Activated CD4-positive, alpha-beta memory T cell treated with anti-CD3 and anti-CD28 coated beads for 36 hours (primary cell): ENCODE measurements around the gene OSTF1. TPM values are rescaled to one million over a fixed set of nuclear protein-coding genes. Genes with fewer than 3 reads are reported as not detected.

Experiments
- CTCF ChIA-PET: fragments of 350-600 bp; sonication (Branson Sonifier 250); formaldehyde crosslinking; loops from one replicate; lab custom pipeline; 2021; ENCODE audit warnings: antibody characterized with exemption, inconsistent platforms; lab: Charles Lee
- POLR2A ChIA-PET: fragments of 350-600 bp; sonication (Branson Sonifier 250); formaldehyde crosslinking; loops from one replicate; lab custom pipeline; 2021; ENCODE audit warnings: antibody characterized with exemption; lab: Charles Lee
- DNase-seq: peaks from one replicate; pipeline ENCODE4 v3.0.0-alpha.2; 2020
- H3K27ac Mint-ChIP-seq: one replicate; pipeline ENCODE4 v1.8.0; 2021; ENCODE audit warnings: mixed read lengths
- H3K27me3 Mint-ChIP-seq: one replicate; pipeline ENCODE4 v1.8.0; 2021; ENCODE audit warnings: mixed read lengths
- H3K36me3 Mint-ChIP-seq: one replicate; pipeline ENCODE4 v1.8.0; 2021; ENCODE audit warnings: mixed read lengths
- H3K4me1 Mint-ChIP-seq: one replicate; pipeline ENCODE4 v1.8.0; 2021; ENCODE audit warnings: low read depth, mixed read lengths
- H3K4me3 Mint-ChIP-seq: one replicate; pipeline ENCODE4 v1.8.0; 2021; ENCODE audit warnings: mild to moderate bottlenecking, mixed read lengths
- H3K9me3 Mint-ChIP-seq: one replicate; pipeline ENCODE4 v1.8.0; 2021; ENCODE audit warnings: mixed read lengths
- intact Hi-C: fragments of 100-400 bp; cut with micrococcal nuclease; formaldehyde crosslinking; loops from one replicate; pipeline ENCODE4 v1.15.1; 2023
- total RNA-seq, 2 experiments: library from RNA; stranded (reverse); gene quantifications; one replicate each; pipeline ENCODE4 v1.2.3, GENCODE V29; 2021

OSTF1 gene
- total RNA-seq, 2 experiments from 2014 or later = 151 TPM

- CTCF ChIA-PET = interaction anchor here (1.9 kb wide), 1 partner anchor 17 kb away, joined by 7 read pairs; no protein-coding TSS in a partner anchor
- H3K9me3 Mint-ChIP-seq = peaks cover 10% of the 10 kb centered on the region
- no peak overlapping the region for H3K27ac Mint-ChIP-seq
- peaks cover 18% of the 10 kb centered on the region for H3K4me1 Mint-ChIP-seq
- POLR2A ChIA-PET = no interaction called here
- H3K4me3 Mint-ChIP-seq = no peak overlapping the region
- H3K27me3 Mint-ChIP-seq = no peaks in the 10 kb centered on the region
- DNase-seq = no peak
- intact Hi-C loops = no loop called here
- H3K36me3 Mint-ChIP-seq = peaks cover 44% of the 10 kb centered on the region
Measured at GRCh38 chr9:75168270-75169178, 80.2 kb downstream of the OSTF1 start.

GRCh38 chr9:75169623-75170022, 81.3 kb downstream of the OSTF1 start:
- Mint-ChIP-seq H3K4me3 (no peak overlapping the region), H3K9me3 (peaks cover 10% of the 10 kb centered on the region), H3K27ac (no peak overlapping the region), H3K4me1 (peaks cover 18% of the 10 kb centered on the region), H3K36me3 (peaks cover 39% of the 10 kb centered on the region), H3K27me3 (no peaks in the 10 kb centered on the region)
- DNase-seq = no peak
- POLR2A ChIA-PET = no interaction called here
- CTCF ChIA-PET = interaction anchor here (0.7 kb wide), 1 partner anchor 77 kb away, joined by 3 read pairs; no protein-coding TSS in a partner anchor
- intact Hi-C loops = no loop called here

GRCh38 chr9:75170898-75171360, 82.6 kb downstream of the OSTF1 start:
- no peak overlapping the region for H3K27ac Mint-ChIP-seq
- no peak for DNase-seq
- H3K4me1 Mint-ChIP-seq = peaks cover 20% of the 10 kb centered on the region
- POLR2A ChIA-PET = no interaction called here
- CTCF ChIA-PET = interaction anchor here (0.5 to 2.1 kb wide), 5 partner anchors 14 to 67 kb away, joined by 3 to 9 read pairs (median 4); no protein-coding TSS in a partner anchor
- no peak overlapping the region for H3K4me3 Mint-ChIP-seq
- H3K9me3 Mint-ChIP-seq = peaks cover 10% of the 10 kb centered on the region
- H3K36me3 Mint-ChIP-seq = peaks cover 31% of the 10 kb centered on the region
- H3K27me3 Mint-ChIP-seq = no peaks in the 10 kb centered on the region
- intact Hi-C loops = no loop called here

GRCh38 chr9:75175395-75175794, 87.1 kb downstream of the OSTF1 start:
- intact Hi-C loops = no loop called here
- Mint-ChIP-seq H3K27me3 (no peaks in the 10 kb centered on the region), H3K4me3 (no peak overlapping the region), H3K36me3 (peaks cover 2% of the 10 kb centered on the region), H3K27ac (no peak overlapping the region), H3K4me1 (peaks cover 8% of the 10 kb centered on the region), H3K9me3 (no peaks in the 10 kb centered on the region)
- no peak for DNase-seq
- POLR2A ChIA-PET = interaction anchor here (0.6 kb wide), 1 partner anchor 27 kb away, joined by 4 read pairs; no protein-coding TSS in a partner anchor
- CTCF ChIA-PET = interaction anchor here (2.8 kb wide), 1 partner anchor 10 kb away, joined by 16 read pairs; no protein-coding TSS in a partner anchor

GRCh38 chr9:75176037-75176436, 87.7 kb downstream of the OSTF1 start:
- ChIA-PET POLR2A (no interaction called here), CTCF (interaction anchor here (2.8 kb wide), 1 partner anchor 10 kb away, joined by 16 read pairs; no protein-coding TSS in a partner anchor)
- H3K36me3 Mint-ChIP-seq = peaks cover 2% of the 10 kb centered on the region
- H3K4me1 Mint-ChIP-seq = peaks cover 8% of the 10 kb centered on the region
- H3K27me3 Mint-ChIP-seq = no peaks in the 10 kb centered on the region
- no peak overlapping the region for H3K4me3 Mint-ChIP-seq
- no peak for DNase-seq
- H3K27ac Mint-ChIP-seq = no peak overlapping the region
- H3K9me3 Mint-ChIP-seq = no peaks in the 10 kb centered on the region
- intact Hi-C loops = no loop called here

- Mint-ChIP-seq H3K4me3 (no peak overlapping the region), H3K27ac (no peak overlapping the region), H3K36me3 (peaks cover 3% of the 10 kb centered on the region), H3K4me1 (peaks cover 13% of the 10 kb centered on the region), H3K27me3 (no peaks in the 10 kb centered on the region), H3K9me3 (no peaks in the 10 kb centered on the region)
- DNase-seq = no peak
- POLR2A ChIA-PET = no interaction called here
- CTCF ChIA-PET = no interaction called here
- intact Hi-C loops = no loop called here
Measured at GRCh38 chr9:75181750-75182149, 93.4 kb downstream of the OSTF1 start.

GRCh38 chr9:75183306-75183705, 95.0 kb downstream of the OSTF1 start:
- Mint-ChIP-seq H3K27ac (no peak overlapping the region), H3K36me3 (peaks cover 3% of the 10 kb centered on the region), H3K4me3 (no peak overlapping the region), H3K27me3 (no peaks in the 10 kb centered on the region), H3K9me3 (no peaks in the 10 kb centered on the region), H3K4me1 (peaks cover 13% of the 10 kb centered on the region)
- ChIA-PET POLR2A (no interaction called here), CTCF (no interaction called here)
- DNase-seq = no peak
- intact Hi-C loops = no loop called here

- ChIA-PET POLR2A (interaction anchor here (1.4 kb wide), 1 partner anchor 96 kb away, joined by 4 read pairs; the partner anchor contains the start of genes NMRK1 and OSTF1), CTCF (interaction anchor here (0.6 to 2.9 kb wide), 10 partner anchors 11 to 233 kb away, joined by 3 to 18 read pairs (median 6); no protein-coding TSS in a partner anchor)
- Mint-ChIP-seq H3K4me3 (no peak overlapping the region), H3K27ac (no peak overlapping the region), H3K27me3 (no peaks in the 10 kb centered on the region), H3K4me1 (peaks cover 16% of the 10 kb centered on the region), H3K36me3 (peaks cover 3% of the 10 kb centered on the region), H3K9me3 (no peaks in the 10 kb centered on the region)
- intact Hi-C loops = loop anchor here (2.0 kb wide), 2 partner anchors 32 to 96 kb away; partner anchors contain the start of genes NMRK1 and OSTF1
- DNase-seq = no peak
Measured at GRCh38 chr9:75184471-75184870, 96.2 kb downstream of the OSTF1 start.

- Mint-ChIP-seq H3K27ac (no peak overlapping the region), H3K9me3 (no peaks in the 10 kb centered on the region), H3K4me1 (peaks cover 19% of the 10 kb centered on the region), H3K4me3 (no peak overlapping the region), H3K27me3 (no peaks in the 10 kb centered on the region), H3K36me3 (peaks cover 2% of the 10 kb centered on the region)
- ChIA-PET POLR2A (interaction anchor here (1.4 kb wide), 1 partner anchor 97 kb away, joined by 4 read pairs; the partner anchor contains the start of genes NMRK1 and OSTF1), CTCF (interaction anchor here (0.6 to 2.9 kb wide), 29 partner anchors 10 to 1117 kb away, joined by 3 to 18 read pairs (median 5); partner anchors contain the start of genes NMRK1 and OSTF1)
- DNase-seq = peak; percentile 69
- intact Hi-C loops = loop anchor here (2.0 to 5.0 kb wide), 5 partner anchors 33 to 411 kb away; partner anchors contain the start of genes CARNMT1, NMRK1 and OSTF1
Measured at GRCh38 chr9:75185585-75186170, 97.4 kb downstream of the OSTF1 start.

- Mint-ChIP-seq H3K36me3 (peaks cover 2% of the 10 kb centered on the region), H3K9me3 (no peaks in the 10 kb centered on the region), H3K27me3 (no peaks in the 10 kb centered on the region), H3K4me3 (no peak overlapping the region), H3K4me1 (peaks cover 19% of the 10 kb centered on the region), H3K27ac (no peak overlapping the region)
- CTCF ChIA-PET = interaction anchor here (0.6 to 2.9 kb wide), 10 partner anchors 12 to 794 kb away, joined by 3 to 18 read pairs (median 8); partner anchors contain the start of genes NMRK1 and OSTF1
- no peak for DNase-seq
- POLR2A ChIA-PET = no interaction called here
- intact Hi-C loops = loop anchor here (2.0 to 5.0 kb wide), 3 partner anchors 50 to 412 kb away; partner anchors contain the start of gene CARNMT1
Measured at GRCh38 chr9:75186767-75187380, 98.6 kb downstream of the OSTF1 start.

GRCh38 chr9:75188756-75189155, 100.4 kb downstream of the OSTF1 start:
- Mint-ChIP-seq H3K36me3 (no peaks in the 10 kb centered on the region), H3K4me3 (no peak overlapping the region), H3K27ac (no peak overlapping the region), H3K27me3 (no peaks in the 10 kb centered on the region), H3K4me1 (peaks cover 19% of the 10 kb centered on the region), H3K9me3 (no peaks in the 10 kb centered on the region)
- ChIA-PET CTCF (no interaction called here), POLR2A (no interaction called here)
- intact Hi-C loops = loop anchor here (5.0 kb wide), 2 partner anchors 49 to 161 kb away; partner anchors contain the start of gene CARNMT1
- DNase-seq = no peak
